ENCODE measurements around the gene ZNF76. TPM values are rescaled to one million over a fixed set of nuclear protein-coding genes. Genes with fewer than 3 reads are reported as not detected.

ZNF76 gene
- total and polyA plus RNA-seq, 9 of the 15 experiments (the other 6 are each of a cell fraction or from before 2014, with no cell fraction given) = 1.2 to 17.8 (median 10.7) TPM

GRCh38 chr6:35238843-35239289 is 20.7 kb upstream of the ZNF76 start:
- Histone ChIP-seq H3K79me2 (ENCODE audit: control insufficient read depth, insufficient read depth, low read length) (no peaks in the 10 kb centered on the region), H3K9me3 (replicated peaks; ENCODE audit: control insufficient read depth, insufficient read depth, low read depth, low read length) (no peaks in the 10 kb centered on the region; the same call in 1 of the 2 replicates), H3K4me3 (no peak overlapping the region), H3K27me3 (ENCODE audit: control insufficient read depth in 2 of 2, insufficient read depth in 2 of 2, low read length in 2 of 2) (no peaks in the 10 kb centered on the region), H3K9me1 (ENCODE audit: control insufficient read depth, insufficient read depth, low read length) (no peaks in the 10 kb centered on the region), H2AFZ (ENCODE audit: low read depth, low read length) (no peak overlapping the region), H3K27ac (ENCODE audit: extremely low read depth, low read depth, low read length) (no peak overlapping the region), H3K4me1 (replicated peaks in 1 of 2; ENCODE audit: control insufficient read depth in 2 of 2, insufficient read depth in 2 of 2, low read length in 2 of 2) (peaks cover 0 to 8% of the 10 kb centered on the region in 2 experiments; a peak in 1 of 5 replicates), H3K36me3 (ENCODE audit: control insufficient read depth, insufficient read depth, low read length) (peaks cover 3% of the 10 kb centered on the region; the same call in 2 of the 3 replicates), H3K9ac (ENCODE audit: insufficient read depth in 1 of 2, low read depth in 2 of 2, low read length in 2 of 2) (0 out of 4 replicates have a peak overlapping the region, but pooled peaks of 1 of the 2 experiments have one; percentile 6), H4K20me1 (replicated peaks; ENCODE audit: control insufficient read depth, insufficient read depth, low read length) (peaks cover 9% of the 10 kb centered on the region), H3K4me2 (ENCODE audit: insufficient read depth, low read length) (no peak overlapping the region)
- CTCF ChIA-PET (ENCODE audit: low intra/inter-chr PET ratio) = no interaction called here
- TF ChIP-seq GTF3C2 (IDR thresholded peaks at IDR 0.05; ENCODE audit: borderline replicate concordance, extremely low read depth, insufficient read length) (no peak), ZNF263 (CRISPR knock-in tag; IDR thresholded peaks at IDR 0.05; ENCODE audit: borderline replicate concordance) (peak; percentile 52; the same call in 1 of the 2 replicates)
- WGBS (ENCODE audit: insufficient coverage, low coverage, missing lambda C conversion rate) = 29% methylated on average over 3 of the region's 3 CpGs
- POLR2A ChIA-PET = interaction anchor here (0.9 to 4.4 kb wide), 3 partner anchors 9 to 246 kb away, joined by 3 to 26 read pairs (median 3); no protein-coding TSS in a partner anchor
- DNase-seq (ENCODE audit: extremely low read depth in 1 of 4, low spot score in 3 of 4) (no peak), ATAC-seq (no peak), FAIRE-seq (no peak)
- in situ Hi-C loops (cut with MboI) (no loop called here), intact Hi-C loops (cut with micrococcal nuclease) (no loop called here)
- BruUV-seq (replicated peaks) = no TSS peak

Data from K562 (cell line).